ENCODE measurements around the gene CLIC1.
A peak's percentile ranks its signal among the peaks of the same experiment; 100 is the strongest.

Gene CLIC1

GRCh38 chr6:31712296-31712695 is 24.0 kb downstream of the CLIC1 start (continued):
- TF ChIP-seq RBAK (tag by site-specific recombination; IDR thresholded peaks at IDR 0.05) (no peak), ZNF580 (tag by site-specific recombination; IDR thresholded peaks at IDR 0.05) (no peak), ZNF416 (tag by site-specific recombination; IDR thresholded peaks at IDR 0.05) (no peak), KLF7 (tag by site-specific recombination; IDR thresholded peaks at IDR 0.05; ENCODE audit: borderline replicate concordance) (no peak), ZSCAN16 (tag by site-specific recombination; IDR thresholded peaks at IDR 0.05) (no peak), CTCF (tag by site-specific recombination; IDR thresholded peaks at IDR 0.05) (peak; percentile 42; the same call in 1 of the 2 replicates), ZBTB20 (tag by site-specific recombination; IDR thresholded peaks at IDR 0.05) (0 out of 2 replicates have a peak, but pooled peaks have one; percentile 33), KLF1 (tag by site-specific recombination; IDR thresholded peaks at IDR 0.05) (no peak), ZNF311 (tag by site-specific recombination; IDR thresholded peaks at IDR 0.05; ENCODE audit: borderline replicate concordance) (no peak)

GRCh38 chr6:31711233-31711632 is 25.1 kb downstream of the CLIC1 start:
- no peak overlapping the region for H3K27ac ChIP-seq (ENCODE audit: extremely low read depth, low read depth, low read length)
- H3K9me3 ChIP-seq (ENCODE audit: control insufficient read depth, insufficient read depth, low read depth, low read length) = no peaks in the 10 kb centered on the region
- H3K4me3 ChIP-seq (ENCODE audit: low read depth, low read length) = no peak overlapping the region
- ChIA-PET CTCF (interaction anchor here (0.6 to 1.2 kb wide), 4 partner anchors 9 to 114 kb away, joined by 3 to 5 read pairs (median 4); no protein-coding TSS in a partner anchor), POLR2A (interaction anchor here (0.5 to 2.0 kb wide), 6 partner anchors 8 to 116 kb away, joined by 3 to 11 read pairs (median 4); partner anchors contain the start of genes ABHD16A, DDAH2 and HSPA1B)
- peaks cover 4% of the 10 kb centered on the region for H3K4me1 ChIP-seq (ENCODE audit: control insufficient read depth, insufficient read depth, low read length)
- no peaks in the 10 kb centered on the region for H3K36me3 ChIP-seq (ENCODE audit: control insufficient read depth in 2 of 2, insufficient read depth in 1 of 2, low read length in 2 of 2)
- TF ChIP-seq OVOL3 (tag by site-specific recombination; IDR thresholded peaks at IDR 0.05) = no peak
- TF ChIP-seq KLF1 (tag by site-specific recombination; IDR thresholded peaks at IDR 0.05) = peak; percentile 71
- TF ChIP-seq ZNF488 (tag by site-specific recombination; IDR thresholded peaks at IDR 0.05) = no peak
- peak; percentile 89 for TF ChIP-seq KLF17 (tag by site-specific recombination; IDR thresholded peaks at IDR 0.05)
- 0 out of 2 replicates have a peak, but pooled peaks have one; percentile 30 for TF ChIP-seq SP7 (tag by site-specific recombination; IDR thresholded peaks at IDR 0.05)
- TF ChIP-seq PRDM4 (tag by site-specific recombination; IDR thresholded peaks at IDR 0.05) = no peak
- TF ChIP-seq ZBTB21 (tag by site-specific recombination; IDR thresholded peaks at IDR 0.05) = no peak
- no peak for TF ChIP-seq ZNF23 (tag by site-specific recombination; IDR thresholded peaks at IDR 0.05; ENCODE audit: borderline replicate concordance)
- no peak for TF ChIP-seq ZNF514 (tag by site-specific recombination; IDR thresholded peaks at IDR 0.05)
- TF ChIP-seq ZNF248 (tag by site-specific recombination; IDR thresholded peaks at IDR 0.05) = no peak
- no peak for TF ChIP-seq MYNN (tag by site-specific recombination; IDR thresholded peaks at IDR 0.05; ENCODE audit: borderline replicate concordance)
- TF ChIP-seq ZNF76 (tag by site-specific recombination; IDR thresholded peaks at IDR 0.05; ENCODE audit: borderline replicate concordance, low read depth) = no peak
- TF ChIP-seq SP2 (tag by site-specific recombination; IDR thresholded peaks at IDR 0.05) = no peak
- TF ChIP-seq ZNF223 (tag by site-specific recombination; IDR thresholded peaks at IDR 0.05) = no peak
- no peak for TF ChIP-seq ZNF555 (tag by site-specific recombination; conservative IDR thresholded peaks at IDR 0.05)
- no peak for TF ChIP-seq ZNF707 (tag by site-specific recombination; IDR thresholded peaks at IDR 0.05)
- TF ChIP-seq ZIC2 (tag by site-specific recombination; IDR thresholded peaks at IDR 0.05) = peak; percentile 85
- TF ChIP-seq RBAK (tag by site-specific recombination; IDR thresholded peaks at IDR 0.05) = no peak
- TF ChIP-seq ZNF202 (tag by site-specific recombination; IDR thresholded peaks at IDR 0.05; ENCODE audit: borderline replicate concordance) = no peak
- no peak for TF ChIP-seq FEZF1 (tag by site-specific recombination; IDR thresholded peaks at IDR 0.05)
- TF ChIP-seq OSR2 (tag by site-specific recombination; IDR thresholded peaks at IDR 0.05) = no peak
- peak; percentile 34; the same call in 1 of the 2 replicates for TF ChIP-seq ZNF341 (tag by site-specific recombination; IDR thresholded peaks at IDR 0.05; ENCODE audit: low read depth)
- TF ChIP-seq ZBTB1 (tag by site-specific recombination; IDR thresholded peaks at IDR 0.05) = no peak
- TF ChIP-seq ZEB2 (tag by site-specific recombination; IDR thresholded peaks at IDR 0.05) = no peak
- TF ChIP-seq ZFP69B (tag by site-specific recombination; IDR thresholded peaks at IDR 0.05) = no peak
- no peak for TF ChIP-seq ZNF837 (tag by site-specific recombination; IDR thresholded peaks at IDR 0.05)
- TF ChIP-seq ZBTB8A (tag by site-specific recombination; IDR thresholded peaks at IDR 0.05) = no peak

Data from HEK293 (cell line).